Fibroblast of peridontal ligament (primary cell): ENCODE data around the gene SLC17A2.

Experiments used
- DNase-seq: peaks from one replicate; pipeline ENCODE4 v3.0.0-alpha.2; 2010; ENCODE audit errors: extremely low read depth

SLC17A2 gene

GRCh38 chr6:25886066-25886465, 44.4 kb downstream of the SLC17A2 start:
- no peak for DNase-seq

- peak; percentile 78 for DNase-seq
Measured at GRCh38 chr6:25883991-25884390, 46.5 kb downstream of the SLC17A2 start.

- DNase-seq: no peak
Measured at GRCh38 chr6:25883536-25883935, 47.0 kb downstream of the SLC17A2 start.

- DNase-seq: no peak
Measured at GRCh38 chr6:25882051-25882496, 48.4 kb downstream of the SLC17A2 start.

GRCh38 chr6:25880601-25881000, 49.9 kb downstream of the SLC17A2 start:
- DNase-seq: no peak

GRCh38 chr6:25878721-25879322, 51.7 kb downstream of the SLC17A2 start:
- DNase-seq: no peak

GRCh38 chr6:25875926-25876602, 54.4 kb downstream of the SLC17A2 start:
- no peak for DNase-seq

- no peak for DNase-seq
Measured at GRCh38 chr6:25875563-25875905, 55.0 kb downstream of the SLC17A2 start.

GRCh38 chr6:25874822-25875562, 55.5 kb downstream of the SLC17A2 start:
- DNase-seq: no peak

GRCh38 chr6:25874118-25874517, 56.4 kb downstream of the SLC17A2 start, which contains the start of gene SLC17A3:
TSS of gene SLC17A3 (minus strand) at chr6:25874243. CDS start at chr6:25868387, 5,856 bp downstream.
- no peak for DNase-seq

- DNase-seq: no peak
Measured at GRCh38 chr6:25872814-25873213, 57.7 kb downstream of the SLC17A2 start.

- DNase-seq: no peak
Measured at GRCh38 chr6:25869840-25870239, 60.7 kb downstream of the SLC17A2 start.

GRCh38 chr6:25868436-25869183, 61.9 kb downstream of the SLC17A2 start:
- no peak for DNase-seq

- DNase-seq: no peak
Measured at GRCh38 chr6:25866011-25866410, 64.5 kb downstream of the SLC17A2 start.

GRCh38 chr6:25863360-25863759, 67.1 kb downstream of the SLC17A2 start:
- no peak for DNase-seq
